Mesenchymal stem cell (in vitro differentiated cells and primary cell): Measurements from ENCODE around the gene ATP23.

Experiments used
- DNase-seq: peaks from one replicate; pipeline ENCODE4 v3.0.0-alpha.2; 2013
- H2AFZ ChIP-seq: one replicate; pipeline ENCODE4 v1.6.1; 2013; ENCODE audit warnings: low read depth, mild to moderate bottlenecking, control low read depth, inconsistent platforms, low read length, moderate library complexity
- H2AK5ac ChIP-seq: 2 replicates; pipeline ENCODE4 v1.6.1; 2013; ENCODE audit warnings: low read length, moderate library complexity, mild to moderate bottlenecking, inconsistent platforms; ENCODE audit not compliant: severe bottlenecking
- H2BK120ac ChIP-seq: one replicate; pipeline ENCODE4 v1.6.1; 2013; ENCODE audit warnings: low read depth, mild to moderate bottlenecking, inconsistent platforms, low read length, moderate library complexity
- H2BK12ac ChIP-seq, 2 experiments: one replicate each; pipeline ENCODE4 v1.6.1; 2013; ENCODE audit warnings: inconsistent platforms in 2 of 2, low read length in 2 of 2, mild to moderate bottlenecking in 2 of 2, moderate library complexity in 2 of 2, control low read depth in 1 of 2
- H2BK15ac ChIP-seq: one replicate; pipeline ENCODE4 v1.6.1; 2013; ENCODE audit warnings: mild to moderate bottlenecking, low read depth, inconsistent platforms; ENCODE audit not compliant: poor library complexity, severe bottlenecking
- H2BK5ac ChIP-seq: 2 replicates; pipeline ENCODE4 v1.6.1; 2013; ENCODE audit warnings: low read depth, mild to moderate bottlenecking, low read length, control low read depth, inconsistent platforms; ENCODE audit not compliant: poor library complexity, severe bottlenecking
- H3K14ac ChIP-seq, 2 experiments: one replicate each; pipeline ENCODE4 v1.6.1; 2013; ENCODE audit warnings: inconsistent platforms in 2 of 2, low read length in 2 of 2, control low read depth in 1 of 2, mild to moderate bottlenecking in 1 of 2, moderate library complexity in 1 of 2
- H3K18ac ChIP-seq, 2 experiments: one replicate each; pipeline ENCODE4 v1.6.1; 2013; ENCODE audit warnings: inconsistent platforms in 2 of 2, low read length in 2 of 2, control low read depth in 1 of 2, low read depth in 1 of 2, mild to moderate bottlenecking in 1 of 2
- H3K23ac ChIP-seq, 2 experiments: one replicate each; pipeline ENCODE4 v1.6.1; 2013; ENCODE audit warnings: inconsistent platforms in 2 of 2, low read length in 2 of 2, mild to moderate bottlenecking in 2 of 2, moderate library complexity in 2 of 2, control low read depth in 1 of 2
- H3K27ac ChIP-seq: 2 replicates; pipeline ENCODE4 v1.5.1; 2013; ENCODE audit warnings: mild to moderate bottlenecking, moderate library complexity, low read length, control low read depth, inconsistent platforms; ENCODE audit not compliant: poor library complexity, severe bottlenecking
- H3K27me3 ChIP-seq, 2 experiments: 2 replicates each; pipeline versions ENCODE4 v1.6.1 to v1.7.0; 2013; ENCODE audit warnings: low read length in 2 of 2, mild to moderate bottlenecking in 2 of 2, moderate library complexity in 2 of 2, control low read depth in 1 of 2, inconsistent platforms in 1 of 2; ENCODE audit not compliant: control insufficient read depth in 1 of 2, insufficient read depth in 1 of 2
- H3K36me3 ChIP-seq, 2 experiments: 2 replicates each; pipeline versions ENCODE4 v1.6.1 to v1.7.0; 2013; ENCODE audit warnings: low read length in 2 of 2, control low read depth in 1 of 2, inconsistent platforms in 1 of 2, low read depth in 1 of 2, mild to moderate bottlenecking in 1 of 2; ENCODE audit not compliant: insufficient read depth in 2 of 2, control insufficient read depth in 1 of 2
- H3K4ac ChIP-seq, 2 experiments: one replicate each; pipeline ENCODE4 v1.6.1; 2013; ENCODE audit warnings: inconsistent platforms in 2 of 2, low read length in 2 of 2, mild to moderate bottlenecking in 2 of 2, moderate library complexity in 2 of 2, control low read depth in 1 of 2, low read depth in 1 of 2
- H3K4me1 ChIP-seq: 2 replicates; pipeline ENCODE4 v1.6.1; 2013; ENCODE audit warnings: low read depth, low read length, control low read depth; ENCODE audit not compliant: control insufficient read depth, insufficient read depth
- H3K4me2 ChIP-seq: 2 replicates; pipeline ENCODE4 v1.6.1; 2013; ENCODE audit warnings: low read length, mild to moderate bottlenecking, inconsistent platforms; ENCODE audit not compliant: poor library complexity, severe bottlenecking
- H3K4me3 ChIP-seq, 2 experiments: 2 replicates each; pipeline versions ENCODE4 v1.5.1 to v1.7.0; 2013; ENCODE audit warnings: low read length in 2 of 2, mild to moderate bottlenecking in 2 of 2, control low read depth in 1 of 2, low read depth in 1 of 2; ENCODE audit not compliant: insufficient read depth in 1 of 2
- H3K79me1 ChIP-seq: replicated peaks from 2 replicates; pipeline ENCODE4 v1.6.1; 2013; ENCODE audit warnings: mild to moderate bottlenecking, control low read depth, low read length, inconsistent platforms; ENCODE audit not compliant: poor library complexity, severe bottlenecking
- H3K9ac ChIP-seq: 2 replicates; pipeline ENCODE4 v1.7.0; 2013; ENCODE audit warnings: mild to moderate bottlenecking, low read length, moderate library complexity
- H3K9me3 ChIP-seq: 2 replicates; pipeline ENCODE4 v1.7.0; 2013; ENCODE audit warnings: mild to moderate bottlenecking, low read length; ENCODE audit not compliant: control insufficient read depth
- H4K8ac ChIP-seq: one replicate; pipeline ENCODE4 v1.6.1; 2013; ENCODE audit warnings: inconsistent platforms, mild to moderate bottlenecking, low read length, moderate library complexity
- H4K91ac ChIP-seq: one replicate; pipeline ENCODE4 v1.6.1; 2013; ENCODE audit warnings: mild to moderate bottlenecking, low read length, inconsistent platforms
- WGBS: methylation state at CpG from one replicate; pipeline ENCODE4 v1.1.7; 2013; ENCODE audit warnings: mixed read lengths; 5-methylcytosine and 5-hydroxymethylcytosine counted together

The ATP23 gene

DNA sequence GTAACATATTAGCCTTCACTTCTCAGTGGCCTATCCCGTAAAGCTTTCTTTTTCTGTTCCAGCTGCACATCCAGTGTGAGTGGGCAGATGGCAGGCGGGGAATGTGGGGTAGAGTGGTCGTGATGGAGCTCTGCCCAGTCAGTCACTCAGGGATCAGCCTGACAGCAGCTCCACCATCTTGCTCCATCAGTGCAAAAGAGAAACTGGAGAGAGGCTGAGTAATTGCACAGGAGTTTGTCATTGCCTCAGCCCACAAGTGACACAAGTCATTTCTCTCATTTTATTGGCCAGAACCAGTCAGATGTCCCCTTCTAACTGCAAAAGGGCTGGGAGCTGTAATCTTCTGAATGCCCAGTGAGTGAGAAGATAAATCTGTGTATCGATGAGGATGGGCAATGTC is 66.5 kb downstream of the ATP23 start:
- Histone ChIP-seq H3K4me3 (no peak overlapping the region), H3K36me3 (no peaks in the 10 kb centered on the region), H3K4ac (no peak overlapping the region), H4K8ac (no peak overlapping the region), H2AFZ (no peak overlapping the region), H3K4me1 (no peaks in the 10 kb centered on the region), H3K14ac (no peak overlapping the region), H3K27me3 (no peaks in the 10 kb centered on the region), H3K9me3 (peaks cover 3% of the 10 kb centered on the region), H3K79me1 (no peaks in the 10 kb centered on the region), H2BK5ac (no peak overlapping the region), H3K18ac (no peak overlapping the region), H2BK12ac (no peak overlapping the region), H2BK15ac (no peak overlapping the region), H3K4me2 (no peak overlapping the region), H3K9ac (no peak overlapping the region), H3K23ac (no peak overlapping the region), H2BK120ac (no peak overlapping the region), H3K27ac (no peak overlapping the region), H2AK5ac (no peak overlapping the region), H4K91ac (no peak overlapping the region)
- 83% methylated on average over 3 of the region's 4 CpGs for WGBS
- DNase-seq = no peak

DNA sequence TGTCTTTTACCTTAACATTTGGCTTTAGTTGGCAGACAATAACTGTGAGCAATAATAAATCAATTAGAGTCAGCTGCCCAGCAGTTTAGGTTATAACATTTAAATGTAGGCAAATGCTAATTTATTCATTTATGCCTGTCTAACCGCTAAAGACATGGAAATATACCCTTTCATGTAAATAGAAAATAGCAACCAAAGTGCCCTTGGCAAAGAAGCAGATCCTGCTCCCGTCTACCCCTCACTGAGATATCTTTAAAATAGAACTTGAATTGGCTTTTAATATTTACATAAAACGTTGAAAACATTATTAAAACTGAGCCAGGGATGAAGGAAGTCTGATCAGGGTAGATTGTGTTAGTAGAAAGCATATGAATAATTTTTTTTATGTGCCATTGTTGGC is 67.3 kb downstream of the ATP23 start:
- Histone ChIP-seq H3K23ac (no peak overlapping the region), H3K14ac (no peak overlapping the region), H3K4ac (no peak overlapping the region), H3K9me3 (no peaks in the 10 kb centered on the region), H2AFZ (no peak overlapping the region), H2BK12ac (no peak overlapping the region), H3K27me3 (no peaks in the 10 kb centered on the region), H3K9ac (no peak overlapping the region), H3K36me3 (no peaks in the 10 kb centered on the region), H3K79me1 (no peaks in the 10 kb centered on the region), H3K4me3 (no peak overlapping the region), H3K4me1 (no peaks in the 10 kb centered on the region), H2AK5ac (no peak overlapping the region), H3K27ac (no peak overlapping the region), H3K4me2 (no peak overlapping the region), H2BK120ac (no peak overlapping the region), H4K8ac (no peak overlapping the region), H2BK15ac (no peak overlapping the region), H4K91ac (no peak overlapping the region), H2BK5ac (no peak overlapping the region), H3K18ac (no peak overlapping the region)
- no peak for DNase-seq
- 44% methylated on average over 1 of the region's 3 CpGs for WGBS
